Erythroblast (primary cell): Measurements from ENCODE around the gene PTPN9.
"Not testable (repeated sequence)": the region's sequence is repeated elsewhere in the genome, so short reads cannot be mapped to it uniquely, and the experiment has no call there.

Experiments used
- GATA1 ChIP-seq: IDR thresholded peaks from 2 replicates; pipeline ENCODE4 v1.6.1; 2011; ENCODE audit warnings: low read depth, mild to moderate bottlenecking, control low read depth, low read length, moderate library complexity
- POLR2A ChIP-seq: IDR thresholded peaks from 2 replicates; pipeline ENCODE4 v1.6.1; 2011; ENCODE audit warnings: mild to moderate bottlenecking, low read length

DNA sequence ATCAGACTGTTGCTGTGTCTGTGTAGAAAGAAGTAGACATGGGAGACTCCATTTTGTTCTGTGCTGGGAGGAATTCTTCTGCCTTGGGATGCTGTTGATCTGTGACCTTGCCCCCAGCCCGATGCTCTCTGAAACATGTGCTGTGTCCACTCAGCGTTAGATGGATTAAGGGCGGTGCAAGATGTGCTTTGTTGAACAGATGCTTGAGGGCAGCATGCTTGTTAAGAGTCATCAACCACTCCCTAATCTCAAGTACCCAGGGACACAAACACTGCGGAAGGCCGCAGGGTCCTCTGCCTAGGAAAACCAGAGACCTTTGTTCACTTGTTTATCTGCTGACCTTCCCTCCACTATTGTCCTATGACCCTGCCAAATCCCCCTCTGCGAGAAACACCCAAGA, 19.8 kb downstream of the PTPN9 start:
- TF ChIP-seq POLR2A, GATA1: not testable (repeated sequence)
